Tibial artery (tissue), 4 donors: ENCODE data around the gene JAKMIP2.
A peak's percentile ranks its signal among the peaks of the same experiment; 100 is the strongest.

Experiments used
- DNase-seq, 2 donors: peaks; one replicate each; pipeline ENCODE4 v3.0.0-alpha.2; 2019
- H3K27ac ChIP-seq, 2 donors: fragments of 200-600 bp; sonication (generic) in 1 of 2; 1 replicate in 1 of 2; 2 replicates in 1 of 2; pipeline ENCODE4 v1.5.1; 2018 to 2019; ENCODE audit warnings: mild to moderate bottlenecking in 1 of 2
- H3K27me3 ChIP-seq, 2 donors: fragments of 200-600 bp; sonication (generic) in 1 of 2; one replicate each; pipeline versions ENCODE4 v1.5.1 to v1.6.0; 2016 to 2019
- H3K36me3 ChIP-seq, 3 donors: fragments of 200-600 bp; sonication (generic) in 2 of 3; one replicate each; pipeline ENCODE4 v1.5.1; 2016 to 2019; ENCODE audit warnings: mild to moderate bottlenecking in 2 of 3
- H3K4me1 ChIP-seq, 4 donors: fragments of 200-600 bp; sonication (generic) in 2 of 4; 1 replicate in 3 of 4; 2 replicates in 1 of 4; pipeline ENCODE4 v1.5.1; 2016 to 2019
- H3K4me3 ChIP-seq, 2 donors: fragments of 200-600 bp; sonication (generic) in 1 of 2; 1 replicate in 1 of 2; 2 replicates in 1 of 2; pipeline ENCODE4 v1.5.1; 2018 to 2019; ENCODE audit warnings: mild to moderate bottlenecking in 2 of 2
- H3K9me3 ChIP-seq, 3 donors: fragments of 200-600 bp; sonication (generic) in 1 of 3; one replicate each; pipeline ENCODE4 v1.5.1; 2016 to 2019
- intact Hi-C: fragments of 100-400 bp; cut with DNase I; formaldehyde crosslinking; loops from one replicate; pipeline ENCODE4 v1.15.0; 2023; ENCODE audit warnings: low total_unique reads
- TF ChIP-seq, protein P1 (sequence below), 2 experiments: fragments of 200-600 bp in 1 of 2; fragments of 450-650 bp in 1 of 2; IDR thresholded peaks; one replicate each; pipeline ENCODE4 v1.5.1; 2017 to 2019; ENCODE audit warnings: antibody characterized with exemption in 2 of 2, mild to moderate bottlenecking in 1 of 2, moderate library complexity in 1 of 2

Gene JAKMIP2

DNA sequence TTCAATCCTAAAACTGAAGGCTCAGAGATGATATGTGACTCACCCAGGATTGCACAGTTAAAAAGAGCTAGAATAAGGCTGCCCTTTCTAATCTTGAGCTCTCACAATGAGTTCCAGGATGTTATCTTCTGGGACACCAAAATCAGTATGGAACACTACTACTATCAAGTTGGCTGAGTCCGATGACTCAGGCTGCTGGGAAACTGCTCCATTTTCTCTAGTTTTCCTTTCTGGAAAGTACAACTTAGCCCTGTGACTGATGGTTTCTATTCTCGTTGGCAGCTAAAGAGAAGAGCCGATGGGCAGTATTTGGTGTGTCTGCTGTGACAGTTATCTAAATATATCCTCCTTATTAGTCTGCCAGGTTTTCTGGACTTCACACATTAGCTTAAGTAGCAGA lies 234.8 kb downstream of the JAKMIP2 start:
- Histone ChIP-seq H3K4me3 (no peak overlapping the region), H3K36me3 (no peaks in the 10 kb centered on the region), H3K9me3 (no peaks in the 10 kb centered on the region), H3K4me1 (peaks cover 0 to 9% (median 0%) of the 10 kb centered on the region in 4 donors), H3K27me3 (no peaks in the 10 kb centered on the region), H3K27ac (peak overlapping the region; percentile 31 to 45)
- DNase-seq: no peak
- TF ChIP-seq, protein P1, sequence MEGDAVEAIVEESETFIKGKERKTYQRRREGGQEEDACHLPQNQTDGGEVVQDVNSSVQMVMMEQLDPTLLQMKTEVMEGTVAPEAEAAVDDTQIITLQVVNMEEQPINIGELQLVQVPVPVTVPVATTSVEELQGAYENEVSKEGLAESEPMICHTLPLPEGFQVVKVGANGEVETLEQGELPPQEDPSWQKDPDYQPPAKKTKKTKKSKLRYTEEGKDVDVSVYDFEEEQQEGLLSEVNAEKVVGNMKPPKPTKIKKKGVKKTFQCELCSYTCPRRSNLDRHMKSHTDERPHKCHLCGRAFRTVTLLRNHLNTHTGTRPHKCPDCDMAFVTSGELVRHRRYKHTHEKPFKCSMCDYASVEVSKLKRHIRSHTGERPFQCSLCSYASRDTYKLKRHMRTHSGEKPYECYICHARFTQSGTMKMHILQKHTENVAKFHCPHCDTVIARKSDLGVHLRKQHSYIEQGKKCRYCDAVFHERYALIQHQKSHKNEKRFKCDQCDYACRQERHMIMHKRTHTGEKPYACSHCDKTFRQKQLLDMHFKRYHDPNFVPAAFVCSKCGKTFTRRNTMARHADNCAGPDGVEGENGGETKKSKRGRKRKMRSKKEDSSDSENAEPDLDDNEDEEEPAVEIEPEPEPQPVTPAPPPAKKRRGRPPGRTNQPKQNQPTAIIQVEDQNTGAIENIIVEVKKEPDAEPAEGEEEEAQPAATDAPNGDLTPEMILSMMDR (IDR thresholded peaks at IDR 0.05): no peak
- intact Hi-C loops: no loop called here

DNA sequence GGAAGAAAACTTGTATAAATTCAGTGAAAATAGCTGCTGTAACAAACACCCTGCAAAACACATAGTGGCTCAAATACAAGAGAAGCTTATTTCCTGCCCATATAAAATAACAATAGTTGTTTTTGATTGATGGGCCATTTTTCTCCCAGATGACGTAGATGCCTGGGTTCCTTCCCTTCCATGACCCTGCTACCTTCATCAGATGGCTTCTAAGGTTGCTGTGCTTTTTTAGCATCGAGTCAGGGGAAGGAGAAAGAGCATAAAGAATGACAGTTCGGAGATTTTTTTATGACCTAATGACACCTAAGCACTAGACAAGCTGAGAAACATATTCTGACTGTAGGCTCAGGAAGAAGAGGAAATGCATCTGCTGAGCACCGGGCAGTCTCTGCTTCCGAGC lies 238.0 kb downstream of the JAKMIP2 start:
- no peak overlapping the region for H3K27ac ChIP-seq
- no peak for DNase-seq
- H3K9me3 ChIP-seq: no peaks in the 10 kb centered on the region
- intact Hi-C loops: no loop called here
- H3K4me1 ChIP-seq: peaks cover 0 to 9% (median 0%) of the 10 kb centered on the region in 4 donors
- TF ChIP-seq, protein P1 (IDR thresholded peaks at IDR 0.05): no peak
- no peaks in the 10 kb centered on the region for H3K36me3 ChIP-seq
- no peak overlapping the region for H3K4me3 ChIP-seq
- H3K27me3 ChIP-seq: no peaks in the 10 kb centered on the region

DNA sequence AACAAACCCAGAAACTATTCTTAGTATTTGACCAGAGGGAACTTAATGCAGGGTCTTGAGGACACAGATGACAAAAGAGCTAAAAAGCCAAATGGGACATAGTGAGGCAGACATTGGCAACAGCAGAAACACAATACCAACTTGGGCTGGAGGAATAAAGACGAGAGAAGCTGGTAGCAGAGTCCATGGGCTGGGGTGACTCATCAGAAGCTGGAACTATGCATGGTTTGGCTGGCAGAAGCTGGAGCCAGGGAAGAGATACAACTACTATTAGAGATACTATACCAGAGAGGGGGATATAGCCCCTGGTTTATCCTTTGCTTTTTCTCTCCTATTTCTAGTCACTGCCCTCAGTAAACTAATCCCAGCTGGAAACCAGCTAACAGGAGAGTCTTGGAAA lies 243.5 kb downstream of the JAKMIP2 start:
- intact Hi-C loops: no loop called here
- Histone ChIP-seq H3K9me3 (no peaks in the 10 kb centered on the region), H3K4me1 (peaks cover 0 to 19% (median 0%) of the 10 kb centered on the region in 4 donors), H3K36me3 (no peaks in the 10 kb centered on the region), H3K27ac (no peak overlapping the region), H3K27me3 (no peaks in the 10 kb centered on the region), H3K4me3 (no peak overlapping the region)
- no peak for DNase-seq
- TF ChIP-seq, protein P1 (IDR thresholded peaks at IDR 0.05): no peak

DNA sequence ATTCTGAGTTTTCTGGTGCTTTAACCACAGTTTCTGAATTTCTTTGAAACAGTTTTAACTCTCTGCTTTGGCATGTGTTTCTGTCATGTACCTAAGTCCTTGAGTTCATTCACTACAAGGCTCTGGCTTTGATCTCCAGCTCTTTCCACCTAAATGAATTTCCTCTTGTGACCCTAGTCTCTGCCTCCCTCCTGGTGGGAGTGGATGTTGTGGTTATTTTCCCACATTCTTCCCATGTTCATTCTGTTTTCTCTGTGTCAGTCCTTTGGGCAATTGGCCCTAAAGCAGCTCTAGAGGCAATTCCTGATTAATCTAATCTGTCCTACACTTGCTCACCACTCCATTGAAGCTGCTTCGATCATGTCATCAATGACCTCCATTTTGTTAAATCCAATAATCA lies 244.3 kb downstream of the JAKMIP2 start:
- Histone ChIP-seq H3K36me3 (no peaks in the 10 kb centered on the region), H3K4me1 (peaks cover 0 to 19% (median 0%) of the 10 kb centered on the region in 4 donors), H3K27me3 (no peaks in the 10 kb centered on the region), H3K9me3 (no peaks in the 10 kb centered on the region), H3K4me3 (no peak overlapping the region), H3K27ac (no peak overlapping the region)
- intact Hi-C loops: no loop called here
- DNase-seq: no peak
- TF ChIP-seq, protein P1 (IDR thresholded peaks at IDR 0.05): no peak
